ENCODE measurements around the gene SKIL. TPM values are rescaled to one million over a fixed set of nuclear protein-coding genes. Genes with fewer than 3 reads are reported as not detected.
"Not testable (repeated sequence)": the region's sequence is repeated elsewhere in the genome, so short reads cannot be mapped to it uniquely, and the experiment has no call there.

SKIL gene
- total RNA-seq, 6 experiments from 2014 or later, result 14.1 to 29.1 (median 21.3) TPM

DNA sequence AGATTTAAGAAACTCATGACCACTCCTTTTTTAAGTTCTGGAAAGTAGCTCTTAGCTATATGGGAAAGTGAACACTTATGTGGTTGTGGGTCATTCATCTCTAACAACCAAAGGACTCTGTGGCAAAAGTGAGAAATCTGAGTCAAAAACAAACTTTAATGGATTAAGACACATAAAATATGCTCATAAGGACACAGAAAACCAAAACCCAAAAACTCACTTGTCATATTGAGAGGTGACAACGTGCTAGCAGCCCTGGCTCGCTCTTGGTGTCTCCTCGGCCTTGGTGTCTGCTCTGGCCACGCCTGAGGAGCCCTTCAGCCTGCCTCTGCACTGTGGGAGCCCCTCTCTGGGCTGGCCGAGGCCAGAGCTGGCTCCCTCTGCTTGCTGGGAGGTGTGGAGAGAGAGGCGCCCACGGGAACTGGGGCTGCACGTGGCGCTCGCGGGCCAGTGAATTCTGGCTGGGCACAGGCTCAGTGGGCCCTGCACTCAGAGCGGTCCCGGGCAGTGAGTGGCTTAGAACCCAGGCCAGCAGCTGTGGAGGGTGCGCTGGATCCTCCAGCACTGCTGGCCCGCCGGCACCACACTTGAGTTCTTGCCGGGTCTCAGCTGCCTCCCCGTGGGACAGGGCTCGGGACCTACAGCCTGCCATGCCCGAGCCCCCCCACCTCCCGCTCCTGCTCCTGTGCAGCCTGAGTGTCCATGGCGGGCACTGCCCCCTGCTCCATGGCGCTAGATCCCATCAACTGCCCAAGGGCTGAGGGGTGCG is 30.3 kb upstream of the SKIL start:
- no peaks in the 10 kb centered on the region for H3K36me3 ChIP-seq
- H3K27me3 ChIP-seq, result no peaks in the 10 kb centered on the region
- WGBS (ENCODE audit: insufficient coverage, low coverage, low lambda C conversion rate, missing lambda C conversion rate), result 86% methylated on average over 1 of the region's 24 CpGs
- TF ChIP-seq, protein P1, sequence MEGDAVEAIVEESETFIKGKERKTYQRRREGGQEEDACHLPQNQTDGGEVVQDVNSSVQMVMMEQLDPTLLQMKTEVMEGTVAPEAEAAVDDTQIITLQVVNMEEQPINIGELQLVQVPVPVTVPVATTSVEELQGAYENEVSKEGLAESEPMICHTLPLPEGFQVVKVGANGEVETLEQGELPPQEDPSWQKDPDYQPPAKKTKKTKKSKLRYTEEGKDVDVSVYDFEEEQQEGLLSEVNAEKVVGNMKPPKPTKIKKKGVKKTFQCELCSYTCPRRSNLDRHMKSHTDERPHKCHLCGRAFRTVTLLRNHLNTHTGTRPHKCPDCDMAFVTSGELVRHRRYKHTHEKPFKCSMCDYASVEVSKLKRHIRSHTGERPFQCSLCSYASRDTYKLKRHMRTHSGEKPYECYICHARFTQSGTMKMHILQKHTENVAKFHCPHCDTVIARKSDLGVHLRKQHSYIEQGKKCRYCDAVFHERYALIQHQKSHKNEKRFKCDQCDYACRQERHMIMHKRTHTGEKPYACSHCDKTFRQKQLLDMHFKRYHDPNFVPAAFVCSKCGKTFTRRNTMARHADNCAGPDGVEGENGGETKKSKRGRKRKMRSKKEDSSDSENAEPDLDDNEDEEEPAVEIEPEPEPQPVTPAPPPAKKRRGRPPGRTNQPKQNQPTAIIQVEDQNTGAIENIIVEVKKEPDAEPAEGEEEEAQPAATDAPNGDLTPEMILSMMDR (IDR thresholded peaks at IDR 0.05), result no peak
- no peak for TF ChIP-seq POLR2A (IDR thresholded peaks at IDR 0.05)
- H3K4me3 ChIP-seq, result no peak overlapping the region
- H3K4me1 ChIP-seq, result peaks cover 0 to 15% (median 0%) of the 10 kb centered on the region in 4 donors
- no peak for DNase-seq
- intact Hi-C loops (cut with DNase I), result no loop called here
- no peaks in the 10 kb centered on the region for H3K9me3 ChIP-seq
- ATAC-seq, result no peak
- no peak overlapping the region for H3K27ac ChIP-seq

DNA sequence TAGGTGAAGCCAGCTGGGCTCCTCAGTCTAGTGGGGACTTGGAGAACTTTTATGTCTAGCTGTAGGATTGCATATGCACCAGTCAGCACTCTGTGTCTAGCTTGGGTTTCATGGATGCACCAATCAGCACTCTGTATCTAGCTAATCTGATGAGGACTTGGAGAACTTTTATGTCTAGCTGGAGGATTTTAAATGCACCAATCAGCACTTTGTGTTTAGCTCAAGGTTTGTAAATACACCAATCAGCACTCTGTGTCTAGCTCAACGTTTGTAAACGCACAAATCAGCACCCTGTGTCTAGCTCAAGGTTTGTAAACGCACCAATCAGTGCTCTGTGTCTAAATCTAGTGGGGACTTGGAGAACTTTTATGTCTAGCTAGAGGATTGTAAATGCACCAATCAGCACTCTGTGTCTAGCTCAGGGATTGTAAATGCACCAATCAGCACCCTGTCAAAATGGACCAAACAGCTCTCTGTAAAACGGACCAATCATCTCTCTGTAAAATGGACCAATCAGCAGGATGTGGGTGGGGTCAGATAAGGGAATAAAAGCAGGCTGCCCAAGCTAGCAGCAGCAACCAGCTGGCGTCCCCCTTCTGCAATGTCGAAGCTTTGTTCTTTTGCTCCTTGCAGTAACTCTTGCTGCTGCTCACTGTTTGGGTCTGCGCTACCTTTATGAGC is 29.5 kb upstream of the SKIL start:
- H3K36me3 ChIP-seq; H3K4me3 ChIP-seq; intact Hi-C loops (cut with DNase I); DNase-seq; H3K9me3 ChIP-seq; ATAC-seq; H3K27me3 ChIP-seq; H3K27ac ChIP-seq: not testable (repeated sequence)
- H3K4me1 ChIP-seq, result peaks cover 0 to 15% (median 0%) of the 10 kb centered on the region in 4 donors
- 86% methylated on average over 5 of the region's 7 CpGs for WGBS (ENCODE audit: insufficient coverage, low coverage, low lambda C conversion rate, missing lambda C conversion rate)

DNA sequence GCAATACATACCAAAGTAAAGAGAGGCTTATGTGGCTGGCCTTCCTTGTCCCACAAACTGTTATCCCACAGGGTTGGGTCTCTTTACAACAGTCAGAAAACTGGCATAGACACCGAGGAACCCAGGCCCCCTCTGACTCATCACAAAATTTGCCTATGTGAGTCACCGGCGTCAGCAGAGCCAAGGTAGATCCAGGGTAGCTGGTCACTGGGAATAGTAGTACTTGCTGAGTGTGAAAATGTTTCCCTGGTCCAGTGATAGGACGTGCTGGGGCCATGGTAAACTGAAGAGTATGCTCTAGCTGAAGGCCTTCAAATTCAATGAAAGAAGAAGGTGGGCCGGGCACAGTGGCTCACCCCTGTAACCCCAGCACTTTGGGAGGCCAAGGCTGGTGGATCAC is 27.1 kb upstream of the SKIL start:
- Histone ChIP-seq H3K4me1 (peaks cover 0 to 15% (median 0%) of the 10 kb centered on the region in 4 donors), H3K9me3 (no peaks in the 10 kb centered on the region), H3K27ac (peak overlapping the region in 1 of 3 donors; percentile 24), H3K27me3 (no peaks in the 10 kb centered on the region), H3K4me3 (no peak overlapping the region), H3K36me3 (no peaks in the 10 kb centered on the region)
- ATAC-seq (peak in 2 of 4 donors; percentile 66 to 88), DNase-seq (peak in 1 of 3 donors; percentile 62)
- intact Hi-C loops (cut with DNase I), result no loop called here
- 34% methylated on average over 5 of the region's 5 CpGs for WGBS (ENCODE audit: insufficient coverage, low coverage, low lambda C conversion rate, missing lambda C conversion rate)
- TF ChIP-seq, protein P1 (IDR thresholded peaks at IDR 0.05), result no peak
- TF ChIP-seq POLR2A (IDR thresholded peaks at IDR 0.05), result no peak

DNA sequence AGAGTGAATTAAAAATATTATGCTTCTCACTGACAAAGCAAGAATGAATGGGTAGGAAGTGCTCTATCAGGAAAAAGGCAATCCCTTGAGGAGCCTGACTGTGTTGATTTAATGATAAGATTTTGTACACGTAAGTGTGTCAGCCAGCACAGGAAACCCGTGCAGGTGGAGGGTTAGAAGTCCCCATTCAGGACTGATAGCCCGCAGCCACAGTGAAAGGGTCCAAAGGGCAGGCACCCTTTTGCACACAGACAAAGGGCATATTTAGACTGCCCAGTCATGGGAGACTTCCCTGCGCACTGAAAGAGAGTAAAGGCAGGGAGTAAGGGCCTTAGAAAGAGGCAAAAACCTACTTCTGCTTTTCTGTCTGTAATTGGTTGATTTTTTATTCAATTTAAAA is 26.4 kb upstream of the SKIL start:
- intact Hi-C loops (cut with DNase I), result no loop called here
- H3K27ac ChIP-seq, result peak overlapping the region in 2 of 3 donors; percentile 24 to 45
- no peaks in the 10 kb centered on the region for H3K27me3 ChIP-seq
- H3K9me3 ChIP-seq, result no peaks in the 10 kb centered on the region
- TF ChIP-seq, protein P1 (IDR thresholded peaks at IDR 0.05), result no peak
- no peak for TF ChIP-seq POLR2A (IDR thresholded peaks at IDR 0.05)
- ATAC-seq (peak; percentile 90 to 99 (median 96)), DNase-seq (peak; percentile 78 to 92 (median 86))
- peaks cover 0 to 19% (median 0%) of the 10 kb centered on the region in 4 donors for H3K4me1 ChIP-seq
- 35% methylated on average over 4 of the region's 4 CpGs for WGBS (ENCODE audit: insufficient coverage, low coverage, low lambda C conversion rate, missing lambda C conversion rate)
- H3K4me3 ChIP-seq, result no peak overlapping the region
- no peaks in the 10 kb centered on the region for H3K36me3 ChIP-seq

DNA sequence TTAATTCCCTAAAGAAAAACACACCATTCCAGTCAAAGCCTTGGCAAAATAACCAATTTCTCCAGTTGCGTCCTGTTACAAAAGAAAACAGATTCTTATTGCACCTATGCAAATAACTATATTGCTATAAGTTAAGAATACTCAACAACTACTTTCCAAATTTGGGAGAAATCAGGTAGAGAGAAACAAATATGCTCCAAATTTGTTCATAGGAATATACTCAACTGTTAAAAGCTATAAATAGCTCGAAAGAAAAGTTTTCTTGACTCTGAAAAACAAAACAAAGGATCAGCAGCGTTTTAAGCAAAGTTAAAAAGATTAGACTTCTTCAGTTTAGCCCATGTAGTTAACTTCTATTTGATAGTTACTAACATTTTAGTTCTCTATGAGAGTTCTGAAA is 20.1 kb upstream of the SKIL start:
- H3K9me3 ChIP-seq, result no peaks in the 10 kb centered on the region
- H3K36me3 ChIP-seq, result no peaks in the 10 kb centered on the region
- no peak overlapping the region for H3K4me3 ChIP-seq
- 79% methylated on average over 3 of the region's 3 CpGs for WGBS (ENCODE audit: insufficient coverage, low coverage, low lambda C conversion rate, missing lambda C conversion rate)
- peaks cover 0 to 4% (median 0%) of the 10 kb centered on the region in 4 donors for H3K4me1 ChIP-seq
- no peak for ATAC-seq
- no peak overlapping the region for H3K27ac ChIP-seq
- no peak for DNase-seq
- intact Hi-C loops (cut with DNase I), result no loop called here
- H3K27me3 ChIP-seq, result no peaks in the 10 kb centered on the region
- TF ChIP-seq, protein P1 (IDR thresholded peaks at IDR 0.05), result no peak
- no peak for TF ChIP-seq POLR2A (IDR thresholded peaks at IDR 0.05)
